ENCODE data around the gene TTC6. TPM values are rescaled to one million over a fixed set of nuclear protein-coding genes. Genes with fewer than 3 reads are reported as not detected.

The TTC6 gene
- total RNA-seq, 1 donor from 2014 or later = 0.40 TPM

DNA sequence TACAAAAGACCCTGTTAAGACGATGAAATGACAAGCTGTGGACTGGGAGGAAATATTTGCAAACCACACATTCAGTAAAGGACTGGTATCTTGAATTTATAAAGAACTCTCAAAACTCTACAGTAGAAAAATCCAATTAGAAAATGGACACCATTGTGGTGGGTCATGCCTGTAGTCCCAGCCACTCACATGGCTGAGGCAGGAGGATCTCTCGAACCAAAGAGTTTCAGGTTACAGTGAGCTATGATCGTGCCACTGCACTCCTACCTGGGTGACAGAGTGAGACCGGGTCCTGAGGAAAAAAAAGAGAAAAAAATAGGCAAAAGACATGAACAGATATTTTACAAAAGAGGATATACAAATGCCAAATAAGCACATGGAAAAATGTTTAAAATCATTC, 41.9 kb downstream of the TTC6 start:
- Mint-ChIP-seq H3K9me3 (no peaks in the 10 kb centered on the region), H3K27me3 (ENCODE audit: low read depth) (peaks cover 14% of the 10 kb centered on the region), H3K27ac (ENCODE audit: unreplicated experiment) (no peak overlapping the region)

GRCh38 chr14:37638599-37638998, 43.2 kb downstream of the TTC6 start:
- H3K36me3 Mint-ChIP-seq (ENCODE audit: low read depth) = no peaks in the 10 kb centered on the region
- H3K9me3 Mint-ChIP-seq = no peaks in the 10 kb centered on the region
- H3K4me3 Mint-ChIP-seq = no peak overlapping the region
- no peak overlapping the region for H3K27ac Mint-ChIP-seq (ENCODE audit: unreplicated experiment)
- TF ChIP-seq, protein P1, sequence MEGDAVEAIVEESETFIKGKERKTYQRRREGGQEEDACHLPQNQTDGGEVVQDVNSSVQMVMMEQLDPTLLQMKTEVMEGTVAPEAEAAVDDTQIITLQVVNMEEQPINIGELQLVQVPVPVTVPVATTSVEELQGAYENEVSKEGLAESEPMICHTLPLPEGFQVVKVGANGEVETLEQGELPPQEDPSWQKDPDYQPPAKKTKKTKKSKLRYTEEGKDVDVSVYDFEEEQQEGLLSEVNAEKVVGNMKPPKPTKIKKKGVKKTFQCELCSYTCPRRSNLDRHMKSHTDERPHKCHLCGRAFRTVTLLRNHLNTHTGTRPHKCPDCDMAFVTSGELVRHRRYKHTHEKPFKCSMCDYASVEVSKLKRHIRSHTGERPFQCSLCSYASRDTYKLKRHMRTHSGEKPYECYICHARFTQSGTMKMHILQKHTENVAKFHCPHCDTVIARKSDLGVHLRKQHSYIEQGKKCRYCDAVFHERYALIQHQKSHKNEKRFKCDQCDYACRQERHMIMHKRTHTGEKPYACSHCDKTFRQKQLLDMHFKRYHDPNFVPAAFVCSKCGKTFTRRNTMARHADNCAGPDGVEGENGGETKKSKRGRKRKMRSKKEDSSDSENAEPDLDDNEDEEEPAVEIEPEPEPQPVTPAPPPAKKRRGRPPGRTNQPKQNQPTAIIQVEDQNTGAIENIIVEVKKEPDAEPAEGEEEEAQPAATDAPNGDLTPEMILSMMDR (conservative IDR thresholded peaks at IDR 0.05) = no peak
- DNase-seq (ENCODE audit: low read depth, low spot score) = no peak
- no peaks in the 10 kb centered on the region for H3K4me1 Mint-ChIP-seq
- H3K27me3 Mint-ChIP-seq (ENCODE audit: low read depth) = peaks cover 14% of the 10 kb centered on the region

More for the DNA sequence above, 41.9 kb downstream of the TTC6 start:
- no peak for DNase-seq (ENCODE audit: low read depth, low spot score)
- TF ChIP-seq, protein P1 (conservative IDR thresholded peaks at IDR 0.05) = no peak
- Mint-ChIP-seq H3K4me1 (no peaks in the 10 kb centered on the region), H3K4me3 (no peak overlapping the region), H3K36me3 (ENCODE audit: low read depth) (no peaks in the 10 kb centered on the region)

DNA sequence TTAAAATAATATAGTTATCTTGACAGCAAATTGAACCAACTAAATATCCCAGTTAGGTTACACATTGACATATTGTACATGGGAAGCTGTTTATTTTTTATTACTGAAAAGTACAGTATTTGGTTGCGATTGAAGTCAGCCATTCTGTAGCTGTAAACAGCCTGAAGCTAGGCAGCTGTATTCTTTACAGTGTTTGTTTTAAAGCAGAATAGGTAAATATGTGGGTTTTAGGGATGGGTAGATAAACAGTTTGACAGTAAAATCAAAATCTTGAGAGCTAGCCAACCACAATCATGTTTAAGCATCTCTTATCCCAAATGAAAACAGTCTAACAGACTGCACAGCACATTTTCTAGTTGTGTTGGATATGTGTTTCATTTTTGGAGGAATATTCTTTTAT, 45.7 kb downstream of the TTC6 start:
- Mint-ChIP-seq H3K4me3 (no peak overlapping the region), H3K27me3 (ENCODE audit: low read depth) (peaks cover 4% of the 10 kb centered on the region), H3K4me1 (no peaks in the 10 kb centered on the region), H3K27ac (ENCODE audit: unreplicated experiment) (no peak overlapping the region), H3K36me3 (ENCODE audit: low read depth) (no peaks in the 10 kb centered on the region), H3K9me3 (no peaks in the 10 kb centered on the region)
- TF ChIP-seq, protein P1 (conservative IDR thresholded peaks at IDR 0.05) = no peak
- DNase-seq (ENCODE audit: low read depth, low spot score) = no peak

GRCh38 chr14:37642125-37642524, 46.7 kb downstream of the TTC6 start:
- Mint-ChIP-seq H3K4me3 (no peak overlapping the region), H3K27ac (ENCODE audit: unreplicated experiment) (no peak overlapping the region), H3K4me1 (no peaks in the 10 kb centered on the region), H3K36me3 (ENCODE audit: low read depth) (no peaks in the 10 kb centered on the region), H3K27me3 (ENCODE audit: low read depth) (no peaks in the 10 kb centered on the region), H3K9me3 (no peaks in the 10 kb centered on the region)
- TF ChIP-seq, protein P1 (conservative IDR thresholded peaks at IDR 0.05) = no peak
- DNase-seq (ENCODE audit: low read depth, low spot score) = no peak

GRCh38 chr14:37643701-37644100, 48.3 kb downstream of the TTC6 start:
- TF ChIP-seq, protein P1 (conservative IDR thresholded peaks at IDR 0.05) = no peak
- Mint-ChIP-seq H3K36me3 (ENCODE audit: low read depth) (no peaks in the 10 kb centered on the region), H3K27me3 (ENCODE audit: low read depth) (no peaks in the 10 kb centered on the region), H3K27ac (ENCODE audit: unreplicated experiment) (no peak overlapping the region), H3K4me1 (no peaks in the 10 kb centered on the region), H3K9me3 (no peaks in the 10 kb centered on the region), H3K4me3 (no peak overlapping the region)
- no peak for DNase-seq (ENCODE audit: low read depth, low spot score)

Other genes with a start within 250 kb of the TTC6 start
- not detected in 2 replicates for gene FOXA1, start 380 bp upstream of the TTC6 start, total RNA-seq